ENCODE results near the gene BAIAP2.

DNA sequence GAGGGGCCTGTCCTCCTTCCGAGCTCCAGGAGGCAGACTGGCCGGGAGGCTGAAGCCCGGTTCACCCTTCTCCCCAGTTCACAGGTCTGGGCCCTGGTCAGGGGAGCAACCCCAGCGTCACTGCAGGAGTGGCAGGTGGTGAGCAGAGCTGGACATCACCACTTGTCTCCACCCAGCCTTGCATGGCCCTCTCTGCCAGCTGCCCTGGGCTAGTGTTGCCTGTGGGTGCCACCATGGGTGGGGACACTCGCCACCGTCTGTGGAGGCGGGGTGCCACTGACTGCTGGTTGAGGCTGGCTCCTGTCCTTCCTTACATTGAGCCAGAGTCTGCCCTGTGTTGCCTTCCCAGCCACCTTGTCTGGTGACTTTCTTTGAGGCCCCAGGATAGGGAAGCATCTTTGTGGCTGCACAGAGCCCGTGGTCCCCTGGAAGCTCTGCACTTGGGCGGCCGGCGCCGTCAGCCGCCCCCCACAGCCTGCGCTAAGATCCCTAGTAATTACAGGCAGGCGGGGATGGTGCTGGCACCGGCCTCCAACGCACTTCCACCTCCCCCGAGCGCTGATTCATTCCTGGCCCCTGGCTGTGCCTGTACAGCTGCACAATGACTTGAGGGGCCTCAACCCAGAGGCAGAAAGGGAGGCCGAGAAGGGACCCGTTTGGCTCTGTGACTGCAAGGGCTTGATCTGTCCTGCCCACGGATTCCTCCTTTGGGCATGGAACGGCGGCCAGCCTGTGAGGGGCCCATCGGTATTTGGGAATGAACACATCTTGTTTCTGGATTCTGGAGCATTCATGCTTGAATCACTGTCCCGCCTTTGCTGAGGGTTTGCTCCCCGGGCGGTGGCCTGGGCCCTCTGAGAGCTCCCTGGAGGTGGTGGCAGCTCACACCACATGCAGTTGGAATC is 5.2 kb downstream of the BAIAP2 start:
- TF ChIP-seq POLR2A (IDR thresholded peaks at IDR 0.05), result no peak
- TF ChIP-seq, protein P1, sequence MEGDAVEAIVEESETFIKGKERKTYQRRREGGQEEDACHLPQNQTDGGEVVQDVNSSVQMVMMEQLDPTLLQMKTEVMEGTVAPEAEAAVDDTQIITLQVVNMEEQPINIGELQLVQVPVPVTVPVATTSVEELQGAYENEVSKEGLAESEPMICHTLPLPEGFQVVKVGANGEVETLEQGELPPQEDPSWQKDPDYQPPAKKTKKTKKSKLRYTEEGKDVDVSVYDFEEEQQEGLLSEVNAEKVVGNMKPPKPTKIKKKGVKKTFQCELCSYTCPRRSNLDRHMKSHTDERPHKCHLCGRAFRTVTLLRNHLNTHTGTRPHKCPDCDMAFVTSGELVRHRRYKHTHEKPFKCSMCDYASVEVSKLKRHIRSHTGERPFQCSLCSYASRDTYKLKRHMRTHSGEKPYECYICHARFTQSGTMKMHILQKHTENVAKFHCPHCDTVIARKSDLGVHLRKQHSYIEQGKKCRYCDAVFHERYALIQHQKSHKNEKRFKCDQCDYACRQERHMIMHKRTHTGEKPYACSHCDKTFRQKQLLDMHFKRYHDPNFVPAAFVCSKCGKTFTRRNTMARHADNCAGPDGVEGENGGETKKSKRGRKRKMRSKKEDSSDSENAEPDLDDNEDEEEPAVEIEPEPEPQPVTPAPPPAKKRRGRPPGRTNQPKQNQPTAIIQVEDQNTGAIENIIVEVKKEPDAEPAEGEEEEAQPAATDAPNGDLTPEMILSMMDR (IDR thresholded peaks at IDR 0.05), result no peak
